ENCODE data around the gene DCP1B.

DCP1B gene

GRCh38 chr12:2004113-2004929 is at the start of gene DCP1B:
TSS of gene DCP1B (minus strand) at chr12:2004457. CDS start at chr12:2004431, 26 bp downstream.
- peak; percentile 75 for FAIRE-seq

GRCh38 chr12:2053691-2054090 is 49.4 kb upstream of the DCP1B start:
- no peak for FAIRE-seq

GRCh38 chr12:2052826-2053678 is 48.8 kb upstream of the DCP1B start, which contains the start of gene CACNA1C:
TSS of gene CACNA1C (plus strand) at chr12:2052987. CDS start at chr12:2053563, 576 bp downstream.
- FAIRE-seq = no peak

GRCh38 chr12:2051700-2052621 is 47.7 kb upstream of the DCP1B start:
- no peak for FAIRE-seq

GRCh38 chr12:2049604-2050540 is 45.6 kb upstream of the DCP1B start:
- FAIRE-seq = no peak

GRCh38 chr12:2047752-2048151 is 43.5 kb upstream of the DCP1B start:
- FAIRE-seq = no peak

GRCh38 chr12:2046957-2047356 is 42.7 kb upstream of the DCP1B start:
- FAIRE-seq = no peak

GRCh38 chr12:2044165-2044564 is 39.9 kb upstream of the DCP1B start:
- FAIRE-seq = no peak

GRCh38 chr12:2043054-2043453 is 38.8 kb upstream of the DCP1B start:
- FAIRE-seq = no peak

- no peak for FAIRE-seq
These were observed 34.8 kb upstream of the DCP1B start for GRCh38 chr12:2039034-2039433.

GRCh38 chr12:2035431-2036055 is 31.3 kb upstream of the DCP1B start:
- FAIRE-seq = no peak

GRCh38 chr12:2034633-2035430 is 30.6 kb upstream of the DCP1B start:
- FAIRE-seq = no peak

GRCh38 chr12:2032506-2032905 is 28.2 kb upstream of the DCP1B start:
- FAIRE-seq = no peak

- no peak for FAIRE-seq
These were observed 25.6 kb upstream of the DCP1B start for GRCh38 chr12:2029851-2030250.

GRCh38 chr12:2027351-2027750 is 23.1 kb upstream of the DCP1B start:
- no peak for FAIRE-seq

- no peak for FAIRE-seq
These were observed 19.1 kb upstream of the DCP1B start for GRCh38 chr12:2023365-2023764.

GRCh38 chr12:2020511-2020910 is 16.3 kb upstream of the DCP1B start:
- no peak for FAIRE-seq

GRCh38 chr12:2019126-2019525 is 14.9 kb upstream of the DCP1B start:
- no peak for FAIRE-seq

- FAIRE-seq = no peak
These were observed 14.1 kb upstream of the DCP1B start for GRCh38 chr12:2018391-2018790.

All from endometrium (tissue), 2 donors.